ENCODE results near the gene SEC24D.
A peak's percentile ranks its signal among the peaks of the same experiment; 100 is the strongest.

The SEC24D gene

DNA sequence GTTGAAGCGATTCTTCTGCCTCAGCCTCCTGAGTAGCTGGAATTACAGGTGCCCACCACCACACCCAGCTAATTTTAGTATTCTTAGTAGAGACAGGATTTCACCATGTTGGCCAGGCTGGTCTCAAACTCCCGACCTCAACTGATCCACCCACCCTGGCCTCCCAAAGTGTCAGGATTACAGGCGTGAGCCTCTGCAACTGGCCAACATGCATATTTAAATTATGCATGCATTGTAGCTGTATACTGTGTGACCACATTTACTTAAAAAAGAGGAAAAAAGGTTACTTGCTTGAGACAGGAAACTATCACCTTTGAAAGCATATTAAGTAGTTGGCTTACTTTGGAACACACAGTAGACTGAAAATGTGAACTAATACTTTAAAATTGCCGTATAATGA lies 121.2 kb downstream of the SEC24D start:
- TF ChIP-seq, protein P1, sequence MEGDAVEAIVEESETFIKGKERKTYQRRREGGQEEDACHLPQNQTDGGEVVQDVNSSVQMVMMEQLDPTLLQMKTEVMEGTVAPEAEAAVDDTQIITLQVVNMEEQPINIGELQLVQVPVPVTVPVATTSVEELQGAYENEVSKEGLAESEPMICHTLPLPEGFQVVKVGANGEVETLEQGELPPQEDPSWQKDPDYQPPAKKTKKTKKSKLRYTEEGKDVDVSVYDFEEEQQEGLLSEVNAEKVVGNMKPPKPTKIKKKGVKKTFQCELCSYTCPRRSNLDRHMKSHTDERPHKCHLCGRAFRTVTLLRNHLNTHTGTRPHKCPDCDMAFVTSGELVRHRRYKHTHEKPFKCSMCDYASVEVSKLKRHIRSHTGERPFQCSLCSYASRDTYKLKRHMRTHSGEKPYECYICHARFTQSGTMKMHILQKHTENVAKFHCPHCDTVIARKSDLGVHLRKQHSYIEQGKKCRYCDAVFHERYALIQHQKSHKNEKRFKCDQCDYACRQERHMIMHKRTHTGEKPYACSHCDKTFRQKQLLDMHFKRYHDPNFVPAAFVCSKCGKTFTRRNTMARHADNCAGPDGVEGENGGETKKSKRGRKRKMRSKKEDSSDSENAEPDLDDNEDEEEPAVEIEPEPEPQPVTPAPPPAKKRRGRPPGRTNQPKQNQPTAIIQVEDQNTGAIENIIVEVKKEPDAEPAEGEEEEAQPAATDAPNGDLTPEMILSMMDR (IDR thresholded peaks at IDR 0.05) = no peak
- Histone ChIP-seq H3K4me3 (ENCODE audit: low read depth in 1 of 2, low read length in 1 of 2) (no peak overlapping the region), H3K4me1 (ENCODE audit: control insufficient read depth in 1 of 2, insufficient read depth in 1 of 2, low read depth in 1 of 2, low read length in 1 of 2) (no peaks in the 10 kb centered on the region), H3K9me3 (no peaks in the 10 kb centered on the region), H3K27ac (no peak overlapping the region), H3K36me3 (peaks cover 47% of the 10 kb centered on the region), H3K27me3 (no peaks in the 10 kb centered on the region)

DNA sequence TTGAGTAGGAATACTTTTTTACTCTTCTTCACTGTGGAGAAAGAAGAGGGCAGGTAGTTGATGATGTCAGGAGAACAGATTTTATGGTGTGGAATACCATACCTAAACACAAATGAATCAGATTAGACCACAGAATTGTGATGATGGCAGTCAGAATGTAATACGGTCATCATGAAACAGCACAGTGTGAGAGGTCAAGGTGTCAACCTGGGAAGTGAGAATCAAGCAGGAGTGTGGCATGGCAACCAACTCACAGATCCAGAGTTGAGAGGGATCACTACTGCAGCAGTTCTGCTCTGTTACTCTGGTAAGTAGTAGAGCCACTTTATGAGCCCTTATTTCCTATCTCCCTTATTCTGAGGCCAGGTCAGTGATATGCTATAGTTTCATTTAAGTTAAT lies 123.1 kb downstream of the SEC24D start:
- H3K4me3 ChIP-seq (ENCODE audit: low read depth in 1 of 2, low read length in 1 of 2) = no peak overlapping the region
- no peaks in the 10 kb centered on the region for H3K27me3 ChIP-seq
- TF ChIP-seq, protein P1 (IDR thresholded peaks at IDR 0.05) = no peak
- H3K36me3 ChIP-seq = peaks cover 65% of the 10 kb centered on the region
- no peaks in the 10 kb centered on the region for H3K9me3 ChIP-seq
- H3K4me1 ChIP-seq (ENCODE audit: control insufficient read depth in 1 of 2, insufficient read depth in 1 of 2, low read depth in 1 of 2, low read length in 1 of 2) = no peaks in the 10 kb centered on the region
- H3K27ac ChIP-seq = no peak overlapping the region

DNA sequence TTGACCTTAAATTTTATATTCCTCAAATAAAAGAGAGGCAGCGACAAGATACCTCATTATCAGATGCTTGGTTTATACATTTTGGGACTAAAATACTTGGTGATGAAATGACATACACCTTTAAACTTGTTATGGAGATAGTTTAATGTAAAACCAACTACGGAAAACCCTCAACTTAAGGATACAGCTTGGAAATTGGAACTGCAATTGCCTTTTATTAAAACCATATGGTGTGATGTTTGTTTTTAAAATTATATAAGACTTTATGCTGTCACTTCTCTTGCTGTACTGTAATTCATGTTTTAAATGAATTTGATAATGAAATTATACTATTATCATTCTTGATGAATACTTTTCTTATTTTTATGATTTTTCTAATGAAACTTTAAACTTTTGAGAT lies 124.9 kb downstream of the SEC24D start:
- Histone ChIP-seq H3K36me3 (peaks cover 78% of the 10 kb centered on the region), H3K9me3 (no peaks in the 10 kb centered on the region), H3K27ac (no peak overlapping the region), H3K4me1 (ENCODE audit: control insufficient read depth in 1 of 2, insufficient read depth in 1 of 2, low read depth in 1 of 2, low read length in 1 of 2) (no peaks in the 10 kb centered on the region), H3K27me3 (no peaks in the 10 kb centered on the region), H3K4me3 (ENCODE audit: low read depth in 1 of 2, low read length in 1 of 2) (no peak overlapping the region)
- TF ChIP-seq, protein P1 (IDR thresholded peaks at IDR 0.05) = no peak

DNA sequence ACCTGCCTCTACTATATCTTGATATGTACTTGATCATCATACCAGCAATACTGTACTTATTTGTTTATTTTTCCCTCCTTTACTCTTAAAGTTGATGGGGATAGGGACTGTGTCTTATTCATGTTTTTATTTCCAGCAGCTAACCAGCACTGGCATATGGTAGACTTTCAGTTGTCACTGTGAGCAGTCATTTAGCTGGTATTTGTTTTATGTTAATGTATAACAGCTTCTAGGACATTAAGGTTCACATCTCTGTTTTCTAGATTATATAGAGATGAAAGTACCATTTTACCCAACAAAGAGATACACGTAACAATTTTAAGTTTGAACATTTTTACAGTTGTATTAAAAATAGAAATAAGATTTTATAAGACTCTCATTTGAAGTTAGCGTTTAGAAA lies 132.8 kb downstream of the SEC24D start:
- no peak overlapping the region for H3K4me3 ChIP-seq (ENCODE audit: low read depth in 1 of 2, low read length in 1 of 2)
- H3K9me3 ChIP-seq = no peaks in the 10 kb centered on the region
- peaks cover 74% of the 10 kb centered on the region for H3K36me3 ChIP-seq
- TF ChIP-seq, protein P1 (IDR thresholded peaks at IDR 0.05) = no peak
- no peaks in the 10 kb centered on the region for H3K27me3 ChIP-seq
- H3K27ac ChIP-seq = no peak overlapping the region
- H3K4me1 ChIP-seq (ENCODE audit: control insufficient read depth in 1 of 2, insufficient read depth in 1 of 2, low read depth in 1 of 2, low read length in 1 of 2) = no peaks in the 10 kb centered on the region

DNA sequence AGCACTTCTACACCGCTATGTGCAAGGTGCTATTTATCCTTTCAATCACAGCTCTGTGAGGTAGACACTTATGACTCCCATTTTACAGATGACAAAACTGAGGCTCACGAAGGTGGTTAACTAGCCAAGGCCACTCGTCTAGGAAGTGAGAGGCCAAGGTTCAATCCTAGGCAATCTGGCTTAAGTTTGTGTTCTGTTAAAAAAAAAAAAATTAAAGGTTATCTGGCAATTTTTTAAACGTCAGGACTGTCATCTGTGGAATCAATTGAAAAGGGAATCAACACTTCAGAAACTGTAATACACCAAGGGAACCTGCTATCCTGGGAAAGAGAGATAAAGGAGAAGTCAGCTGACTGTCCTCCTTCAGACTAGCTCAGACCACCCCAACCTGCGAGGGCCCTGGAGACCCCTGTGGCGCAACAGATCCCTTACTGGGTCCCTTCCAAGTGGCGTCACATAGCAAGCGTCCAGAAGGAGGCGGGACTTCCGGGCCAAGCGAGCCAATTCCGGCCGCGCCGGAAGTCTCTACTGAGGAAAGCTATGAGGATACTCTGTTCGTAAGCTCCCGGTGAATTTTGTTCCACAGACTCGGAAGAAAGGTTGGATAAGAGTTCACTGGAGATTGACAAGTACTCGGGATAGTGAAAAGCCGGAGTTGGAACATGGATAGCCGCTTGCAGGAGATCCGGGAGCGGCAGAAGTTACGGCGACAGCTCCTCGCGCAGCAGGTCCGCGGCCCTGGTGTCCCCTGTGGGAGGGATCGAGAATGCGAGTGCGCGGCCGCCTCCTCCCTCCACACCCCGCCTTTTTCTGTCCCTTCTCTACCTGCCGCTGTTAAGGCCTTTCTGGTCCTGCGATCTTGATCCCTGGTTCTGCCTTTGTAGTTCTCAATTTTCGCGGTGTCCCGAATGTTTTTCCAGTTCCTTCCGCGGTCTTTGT lies 150.8 kb downstream of the SEC24D start, which contains the start of gene METTL14:
Gene METTL14 (plus strand): TSS at position 520 of the 939 bp plus-strand sequence. CDS start 143 bp downstream, at position 663.
- Histone ChIP-seq H3K4me3 (ENCODE audit: low read depth in 1 of 2, low read length in 1 of 2) (peak within 1 kb of the TSS; percentile 79 to 96), H3K27me3 (no peaks in the 10 kb centered on the region), H3K9me3 (no peaks in the 10 kb centered on the region), H3K36me3 (peaks cover 23% of the 10 kb centered on the region), H3K27ac (peak within 1 kb of the TSS; percentile 88), H3K4me1 (ENCODE audit: control insufficient read depth in 1 of 2, insufficient read depth in 1 of 2, low read depth in 1 of 2, low read length in 1 of 2) (peaks cover 13 to 15% of the 10 kb centered on the region in 2 experiments)
- TF ChIP-seq, protein P1 (IDR thresholded peaks at IDR 0.05) = peak; percentile 44
